ENCODE measurements around the gene GPATCH2L. TPM values are rescaled to one million over a fixed set of nuclear protein-coding genes. Genes with fewer than 3 reads are reported as not detected.

The GPATCH2L gene
- total and polyA plus RNA-seq, 2 of the 13 experiments (the other 11 are each of a cell fraction or from before 2014, with no cell fraction given) = 14.4 to 29.0 TPM

GRCh38 chr14:76125511-76125910 lies 26.2 kb upstream of the GPATCH2L start:
- TF ChIP-seq ZNF558 (CRISPR knock-in tag; IDR thresholded peaks at IDR 0.05; ENCODE audit: borderline replicate concordance) = no peak
- TF ChIP-seq ZNF550 (CRISPR knock-in tag; IDR thresholded peaks at IDR 0.05; ENCODE audit: borderline replicate concordance) = no peak
- no peak for TF ChIP-seq DR1 (CRISPR knock-in tag; IDR thresholded peaks at IDR 0.05)
- no peak for TF ChIP-seq NFYC (CRISPR knock-in tag; IDR thresholded peaks at IDR 0.05)
- TF ChIP-seq XRCC5 (optimal IDR thresholded peaks at IDR 0.05; ENCODE audit: low read length) = no peak
- no peak for TF ChIP-seq HOXA5 (CRISPR knock-in tag; IDR thresholded peaks at IDR 0.05)
- TF ChIP-seq PCBP1 (IDR thresholded peaks at IDR 0.05; ENCODE audit: borderline replicate concordance, low read depth, low read length) = no peak
- no peak for TF ChIP-seq SMARCE1 (IDR thresholded peaks at IDR 0.05; ENCODE audit: borderline replicate concordance)
- TF ChIP-seq RBM22 (optimal IDR thresholded peaks at IDR 0.05; ENCODE audit: low read length) = no peak
- TF ChIP-seq NFKB2 (CRISPR knock-in tag; IDR thresholded peaks at IDR 0.05; ENCODE audit: borderline replicate concordance) = no peak
- no peak for TF ChIP-seq YY1 (IDR thresholded peaks at IDR 0.05; ENCODE audit: insufficient read depth, insufficient replicate concordance, low read depth, low read length)
- 32% methylated on average over 8 of the region's 8 CpGs for WGBS (ENCODE audit: low lambda C conversion rate)
- Histone ChIP-seq H3K79me2 (ENCODE audit: insufficient read depth, low read length) (no peaks in the 10 kb centered on the region), H3K9ac (ENCODE audit: insufficient read depth, low read depth, low read length) (no peak overlapping the region), H3K9me3 (ENCODE audit: low read length) (no peaks in the 10 kb centered on the region), H3K4me1 (ENCODE audit: insufficient read depth, low read length) (0 out of 2 replicates have a peak, but pooled peaks cover 10% of the 10 kb centered on the region), H3K27ac (ENCODE audit: extremely low read length, insufficient read depth, low read length) (no peak overlapping the region), H4K20me1 (ENCODE audit: insufficient read depth, low read length) (no peaks in the 10 kb centered on the region), H3K36me3 (replicated peaks in 1 of 2; ENCODE audit: control insufficient read depth in 1 of 2, insufficient read depth in 2 of 2, low read length in 2 of 2) (no peaks in the 10 kb centered on the region), H3K27me3 (ENCODE audit: control insufficient read depth in 1 of 2, insufficient read depth in 2 of 2, low read length in 2 of 2) (peaks cover 0 to 11% of the 10 kb centered on the region in 2 experiments; a peak in 3 of 5 replicates), H3K4me3 (replicated peaks in 1 of 3; ENCODE audit: insufficient read depth in 1 of 3, low read depth in 2 of 3, low read length in 3 of 3) (no peak overlapping the region), H3K4me2 (ENCODE audit: low read depth, low read length) (no peak overlapping the region), H2AFZ (ENCODE audit: low read length) (no peak overlapping the region)
- POLR2A ChIA-PET = no interaction called here
- intact Hi-C loops (cut with micrococcal nuclease; ENCODE audit: unreplicated experiment) (no loop called here), in situ Hi-C loops (cut with HindIII; ENCODE audit: extremely low pct_ligation_motif_present, low pct_unique_long_range_greater_than_20kb) (no loop called here)
- CTCF ChIA-PET (ENCODE audit: low intra/inter-chr PET ratio, low total read pairs) = no interaction called here
- FAIRE-seq = no peak
- no TSS peak for BruUV-seq (replicated peaks)
- no peak for ATAC-seq
- DNase-seq (ENCODE audit: low spot score) = no peak
